Type B pancreatic cell (in vitro differentiated cells): ENCODE data around the gene SLC46A1. TPM values are rescaled to one million over a fixed set of nuclear protein-coding genes. Genes with fewer than 3 reads are reported as not detected.

Experiments
- DNase-seq: peaks from one replicate; pipeline ENCODE4 v3.0.0; 2021; ENCODE audit warnings: mixed read lengths; ENCODE audit not compliant: unreplicated experiment; ENCODE audit errors: extremely low spot score
- H3K27ac Mint-ChIP-seq: 2 replicates; pipeline ENCODE4 v1.8.0; 2021; ENCODE audit warnings: mild to moderate bottlenecking, mixed read lengths
- H3K27me3 Mint-ChIP-seq: 2 replicates; pipeline ENCODE4 v1.8.0; 2021; ENCODE audit warnings: mixed read lengths
- H3K36me3 Mint-ChIP-seq: 2 replicates; pipeline ENCODE4 v1.8.0; 2021; ENCODE audit warnings: mixed read lengths
- H3K4me1 Mint-ChIP-seq: one replicate; pipeline ENCODE4 v1.8.0; 2021; ENCODE audit warnings: mixed read lengths; ENCODE audit not compliant: unreplicated experiment
- H3K4me3 Mint-ChIP-seq: 2 replicates; pipeline ENCODE4 v1.8.0; 2021; ENCODE audit warnings: mild to moderate bottlenecking, mixed read lengths
- H3K9me3 Mint-ChIP-seq: 2 replicates; pipeline ENCODE4 v1.8.0; 2021; ENCODE audit warnings: mixed read lengths
- CTCF ChIP-seq: fragments of 200-600 bp; sonication (generic); conservative IDR thresholded peaks from 2 replicates; pipeline ENCODE4 v1.5.0; 2021; ENCODE audit warnings: antibody characterized with exemption, mild to moderate bottlenecking
- total RNA-seq: library from RNA; stranded (reverse); gene quantifications from 2 replicates; pipeline ENCODE4 v1.2.1, GENCODE V29; 2021; ENCODE audit warnings: low replicate concordance

SLC46A1 gene
- total RNA-seq, 1 donor from 2014 or later, result 21.9 TPM

GRCh38 chr17:28395426-28395825, 10.6 kb downstream of the SLC46A1 start:
- Mint-ChIP-seq H3K27ac (no peak overlapping the region), H3K27me3 (no peaks in the 10 kb centered on the region), H3K36me3 (peaks cover 14% of the 10 kb centered on the region), H3K4me3 (no peak overlapping the region), H3K9me3 (no peaks in the 10 kb centered on the region), H3K4me1 (peaks cover 11% of the 10 kb centered on the region)
- DNase-seq, result no peak
- TF ChIP-seq CTCF, result no peak

- Mint-ChIP-seq H3K36me3 (peaks cover 21% of the 10 kb centered on the region), H3K4me3 (no peak overlapping the region), H3K27me3 (no peaks in the 10 kb centered on the region), H3K9me3 (no peaks in the 10 kb centered on the region), H3K27ac (no peak overlapping the region), H3K4me1 (peaks cover 11% of the 10 kb centered on the region)
- no peak for DNase-seq
- TF ChIP-seq CTCF, result no peak
Observed at GRCh38 chr17:28394337-28395116, 11.5 kb downstream of the SLC46A1 start.

GRCh38 chr17:28392491-28392890, 13.5 kb downstream of the SLC46A1 start:
- no peak for DNase-seq
- no peak for TF ChIP-seq CTCF
- Mint-ChIP-seq H3K4me1 (no peaks in the 10 kb centered on the region), H3K4me3 (no peak overlapping the region), H3K27ac (no peak overlapping the region), H3K36me3 (peaks cover 25% of the 10 kb centered on the region), H3K9me3 (no peaks in the 10 kb centered on the region), H3K27me3 (no peaks in the 10 kb centered on the region)

- Mint-ChIP-seq H3K27me3 (no peaks in the 10 kb centered on the region), H3K4me1 (no peaks in the 10 kb centered on the region), H3K9me3 (no peaks in the 10 kb centered on the region), H3K27ac (no peak overlapping the region), H3K4me3 (no peak overlapping the region), H3K36me3 (peaks cover 26% of the 10 kb centered on the region)
- TF ChIP-seq CTCF, result no peak
- DNase-seq, result no peak
Observed at GRCh38 chr17:28391401-28391800, 14.6 kb downstream of the SLC46A1 start.

GRCh38 chr17:28390984-28391383, 15.0 kb downstream of the SLC46A1 start:
- Mint-ChIP-seq H3K27me3 (no peaks in the 10 kb centered on the region), H3K4me1 (no peaks in the 10 kb centered on the region), H3K36me3 (peaks cover 26% of the 10 kb centered on the region), H3K4me3 (no peak overlapping the region), H3K9me3 (no peaks in the 10 kb centered on the region), H3K27ac (no peak overlapping the region)
- DNase-seq, result no peak
- TF ChIP-seq CTCF, result no peak
